Measurements from ENCODE around the gene SCUBE1.

GRCh38 chr22:43310798-43311197 lies 32.4 kb downstream of the SCUBE1 start:
- no peak for TF ChIP-seq CTCF (IDR thresholded peaks at IDR 0.05)
- no peak for TF ChIP-seq POLR2AphosphoS5 (IDR thresholded peaks at IDR 0.05)
